ENCODE measurements around the gene REV3L. TPM values are rescaled to one million over a fixed set of nuclear protein-coding genes. Genes with fewer than 3 reads are reported as not detected.
"Not testable (repeated sequence)": the region's sequence is repeated elsewhere in the genome, so short reads cannot be mapped to it uniquely, and the experiment has no call there.

The REV3L gene
- total and polyA plus RNA-seq, 12 donors = 5.6 to 25.8 (median 13.9) TPM

- Histone ChIP-seq H3K27ac (no peak overlapping the region), H3K36me3 (no peaks in the 10 kb centered on the region), H3K27me3 (no peaks in the 10 kb centered on the region), H3K9me3 (peaks cover 0 to 22% (median 0%) of the 10 kb centered on the region in 11 donors), H3K4me3 (no peak overlapping the region), H3K4me1 (peaks cover 0 to 8% (median 0%) of the 10 kb centered on the region in 9 donors)
- intact Hi-C loops (cut with DNase I) = no loop called here
- no peak for DNase-seq
- no peak for ATAC-seq
- no peak for TF ChIP-seq CTCF (IDR thresholded peaks at IDR 0.05)
- WGBS, 2 donors = 91 to 96% methylated on average over 4 of the region's 4 CpGs
These were observed 34.9 kb upstream of the REV3L start for GRCh38 chr6:111517965-111518364.

GRCh38 chr6:111515259-111515658 lies 32.2 kb upstream of the REV3L start:
- Histone ChIP-seq H3K4me1 (no peaks in the 10 kb centered on the region), H3K27ac (no peak overlapping the region), H3K36me3 (no peaks in the 10 kb centered on the region), H3K4me3 (no peak overlapping the region), H3K9me3 (no peaks in the 10 kb centered on the region), H3K27me3 (no peaks in the 10 kb centered on the region)
- ATAC-seq = no peak
- intact Hi-C loops (cut with DNase I) = no loop called here
- no peak for DNase-seq
- no peak for TF ChIP-seq CTCF (IDR thresholded peaks at IDR 0.05)
- WGBS, 2 donors = 94 to 95% methylated on average over 2 of the region's 2 CpGs

- H3K27me3 ChIP-seq; H3K36me3 ChIP-seq; H3K27ac ChIP-seq; H3K4me3 ChIP-seq; DNase-seq; intact Hi-C loops (cut with DNase I); H3K9me3 ChIP-seq; ATAC-seq; H3K4me1 ChIP-seq: not testable (repeated sequence)
- WGBS, 2 donors = 92 to 93% methylated on average over 6 of the region's 6 CpGs
These were observed 31.5 kb upstream of the REV3L start for GRCh38 chr6:111514531-111514930.

GRCh38 chr6:111507219-111507618 lies 24.2 kb upstream of the REV3L start:
- DNase-seq; H3K27ac ChIP-seq; H3K36me3 ChIP-seq; H3K4me3 ChIP-seq; ATAC-seq; H3K27me3 ChIP-seq; intact Hi-C loops (cut with DNase I): not testable (repeated sequence)
- H3K9me3 ChIP-seq = peaks cover 0 to 11% (median 0%) of the 10 kb centered on the region in 11 donors
- 95 to 99% methylated on average over 5 of the region's 5 CpGs for WGBS, 2 donors
- peaks cover 0 to 12% (median 0%) of the 10 kb centered on the region in 9 donors for H3K4me1 ChIP-seq

GRCh38 chr6:111505498-111505897 lies 22.5 kb upstream of the REV3L start:
- H3K4me3 ChIP-seq; H3K27me3 ChIP-seq; DNase-seq; H3K36me3 ChIP-seq; intact Hi-C loops (cut with DNase I); ATAC-seq; H3K27ac ChIP-seq: not testable (repeated sequence)
- H3K4me1 ChIP-seq = peaks cover 0 to 12% (median 0%) of the 10 kb centered on the region in 9 donors
- peaks cover 0 to 11% (median 0%) of the 10 kb centered on the region in 11 donors for H3K9me3 ChIP-seq
- 93 to 94% methylated on average over 1 of the region's 1 CpG for WGBS, 2 donors

GRCh38 chr6:111503660-111504059 lies 20.6 kb upstream of the REV3L start:
- peaks cover 0 to 12% (median 0%) of the 10 kb centered on the region in 9 donors for H3K4me1 ChIP-seq
- no peak overlapping the region for H3K27ac ChIP-seq
- 30 to 41% methylated on average over 2 of the region's 2 CpGs for WGBS, 2 donors
- peaks cover 0 to 11% (median 0%) of the 10 kb centered on the region in 11 donors for H3K9me3 ChIP-seq
- DNase-seq = no peak
- intact Hi-C loops (cut with DNase I) = no loop called here
- no peaks in the 10 kb centered on the region for H3K27me3 ChIP-seq
- ATAC-seq = no peak
- no peak for TF ChIP-seq CTCF (IDR thresholded peaks at IDR 0.05)
- no peak overlapping the region for H3K4me3 ChIP-seq
- H3K36me3 ChIP-seq = peaks cover 0 to 6% (median 0%) of the 10 kb centered on the region in 9 donors
